Smooth muscle cell (in vitro differentiated cells): ENCODE results near the gene CACNA1I. TPM values are rescaled to one million over a fixed set of nuclear protein-coding genes. Genes with fewer than 3 reads are reported as not detected.

Experiments used
- DNase-seq: peaks from one replicate; lab custom pipeline; 2025; ENCODE audit not compliant: unreplicated experiment; lab: John Stamatoyannopoulos, UW
- H2AFZ ChIP-seq: fragments of 200-600 bp; sonication (generic); 2 replicates; pipeline ENCODE4 v1.6.0; 2016; ENCODE audit warnings: antibody characterized with exemption, low read depth, mild to moderate bottlenecking
- H3F3A ChIP-seq: fragments of 200-600 bp; sonication (generic); 2 replicates; pipeline ENCODE4 v1.6.0; 2017; ENCODE audit warnings: antibody characterized with exemption, low read depth
- H3K27ac ChIP-seq: fragments of 200-600 bp; sonication (generic); 2 replicates; pipeline ENCODE4 v1.5.1; 2016; ENCODE audit warnings: low read depth, mild to moderate bottlenecking
- H3K27me3 ChIP-seq: fragments of 200-600 bp; sonication (generic); 2 replicates; pipeline ENCODE4 v1.6.1; 2016; ENCODE audit warnings: low read depth, mild to moderate bottlenecking
- H3K36me3 ChIP-seq: fragments of 200-600 bp; sonication (generic); 2 replicates; pipeline ENCODE4 v1.5.1; 2016; ENCODE audit warnings: low read depth
- H3K4me1 ChIP-seq: fragments of 200-600 bp; sonication (generic); 2 replicates; pipeline ENCODE4 v1.5.1; 2016; ENCODE audit warnings: low read depth
- H3K4me2 ChIP-seq: fragments of 200-600 bp; sonication (generic); 2 replicates; pipeline ENCODE4 v1.6.0; 2016; ENCODE audit warnings: mild to moderate bottlenecking
- H3K4me3 ChIP-seq: fragments of 200-600 bp; sonication (generic); 2 replicates; pipeline ENCODE4 v1.5.1; 2016; ENCODE audit warnings: mild to moderate bottlenecking
- H3K79me2 ChIP-seq: fragments of 200-600 bp; sonication (generic); 2 replicates; pipeline ENCODE4 v1.6.0; 2016; ENCODE audit warnings: low read depth, mild to moderate bottlenecking
- H3K9ac ChIP-seq: fragments of 200-600 bp; sonication (generic); 2 replicates; pipeline ENCODE4 v1.6.0; 2016; ENCODE audit warnings: low read depth
- H3K9me3 ChIP-seq: fragments of 200-600 bp; sonication (generic); replicated peaks from 2 replicates; pipeline ENCODE4 v1.5.1; 2016; ENCODE audit warnings: low read depth
- H4K20me1 ChIP-seq: fragments of 200-600 bp; sonication (generic); 2 replicates; pipeline ENCODE4 v1.6.0; 2016; ENCODE audit warnings: low read depth
- WGBS: methylation state at CpG from one replicate; pipeline ENCODE4 v1.1.7; 2016; ENCODE audit warnings: low lambda C conversion rate; 5-methylcytosine and 5-hydroxymethylcytosine counted together
- polyA plus RNA-seq: library from polyadenylated mRNA; unstranded; fragments of >200 nt; fragmentation: Nextera tagmentation; extraction: Ambion mirVana; gene quantifications from 2 replicates; pipeline ENCODE4 v1.2.1, GENCODE V29; 2016
- total RNA-seq: library from RNA; depleted of rRNA; stranded (reverse); fragments of >200 nt; gene quantifications from 2 replicates; pipeline ENCODE4 v1.2.3, GENCODE V29; 2014
- TF ChIP-seq, protein P1 (sequence below): fragments of 200-600 bp; sonication (generic); IDR thresholded peaks from 2 replicates; pipeline ENCODE4 v1.5.1; 2017; ENCODE audit warnings: borderline replicate concordance, mild to moderate bottlenecking, antibody characterized with exemption; ENCODE audit not compliant: insufficient read depth, poor library complexity, severe bottlenecking

Gene CACNA1I
- total and polyA plus RNA-seq, 2 experiments from 2014 or later = not detected

DNA sequence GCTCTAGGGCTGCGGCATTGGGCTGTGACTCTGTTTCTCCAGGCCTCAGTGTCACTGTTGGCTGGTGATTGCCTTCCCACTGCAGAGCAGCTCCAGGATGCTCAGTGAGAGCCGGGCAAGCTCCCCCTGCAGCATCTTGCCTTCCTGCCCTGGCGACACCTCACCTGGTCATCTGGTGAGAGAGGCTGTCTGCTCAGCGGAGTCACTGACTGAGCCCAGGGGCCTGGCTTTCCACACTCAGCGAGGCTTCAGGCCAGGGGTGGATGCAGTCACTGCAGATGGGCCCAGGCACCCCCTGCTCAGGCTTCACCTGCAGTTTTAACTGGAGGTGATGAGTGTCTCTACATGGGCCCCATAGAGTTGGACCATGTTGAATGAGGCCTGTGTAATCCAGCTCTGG is 136.8 kb downstream of the CACNA1I start:
- H3K27ac ChIP-seq = no peak overlapping the region
- no peak overlapping the region for H3K4me2 ChIP-seq
- H3K36me3 ChIP-seq = no peaks in the 10 kb centered on the region
- no peak for DNase-seq
- no peaks in the 10 kb centered on the region for H3F3A ChIP-seq
- WGBS = 91% methylated on average over 5 of the region's 5 CpGs
- no peaks in the 10 kb centered on the region for H4K20me1 ChIP-seq
- TF ChIP-seq, protein P1, sequence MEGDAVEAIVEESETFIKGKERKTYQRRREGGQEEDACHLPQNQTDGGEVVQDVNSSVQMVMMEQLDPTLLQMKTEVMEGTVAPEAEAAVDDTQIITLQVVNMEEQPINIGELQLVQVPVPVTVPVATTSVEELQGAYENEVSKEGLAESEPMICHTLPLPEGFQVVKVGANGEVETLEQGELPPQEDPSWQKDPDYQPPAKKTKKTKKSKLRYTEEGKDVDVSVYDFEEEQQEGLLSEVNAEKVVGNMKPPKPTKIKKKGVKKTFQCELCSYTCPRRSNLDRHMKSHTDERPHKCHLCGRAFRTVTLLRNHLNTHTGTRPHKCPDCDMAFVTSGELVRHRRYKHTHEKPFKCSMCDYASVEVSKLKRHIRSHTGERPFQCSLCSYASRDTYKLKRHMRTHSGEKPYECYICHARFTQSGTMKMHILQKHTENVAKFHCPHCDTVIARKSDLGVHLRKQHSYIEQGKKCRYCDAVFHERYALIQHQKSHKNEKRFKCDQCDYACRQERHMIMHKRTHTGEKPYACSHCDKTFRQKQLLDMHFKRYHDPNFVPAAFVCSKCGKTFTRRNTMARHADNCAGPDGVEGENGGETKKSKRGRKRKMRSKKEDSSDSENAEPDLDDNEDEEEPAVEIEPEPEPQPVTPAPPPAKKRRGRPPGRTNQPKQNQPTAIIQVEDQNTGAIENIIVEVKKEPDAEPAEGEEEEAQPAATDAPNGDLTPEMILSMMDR = no peak
- H2AFZ ChIP-seq = no peak overlapping the region
- peaks cover 8% of the 10 kb centered on the region for H3K27me3 ChIP-seq
- peaks cover 9% of the 10 kb centered on the region for H3K4me1 ChIP-seq
- no peak overlapping the region for H3K4me3 ChIP-seq
- no peak overlapping the region for H3K9ac ChIP-seq
- H3K9me3 ChIP-seq = no peaks in the 10 kb centered on the region
- H3K79me2 ChIP-seq = no peaks in the 10 kb centered on the region

DNA sequence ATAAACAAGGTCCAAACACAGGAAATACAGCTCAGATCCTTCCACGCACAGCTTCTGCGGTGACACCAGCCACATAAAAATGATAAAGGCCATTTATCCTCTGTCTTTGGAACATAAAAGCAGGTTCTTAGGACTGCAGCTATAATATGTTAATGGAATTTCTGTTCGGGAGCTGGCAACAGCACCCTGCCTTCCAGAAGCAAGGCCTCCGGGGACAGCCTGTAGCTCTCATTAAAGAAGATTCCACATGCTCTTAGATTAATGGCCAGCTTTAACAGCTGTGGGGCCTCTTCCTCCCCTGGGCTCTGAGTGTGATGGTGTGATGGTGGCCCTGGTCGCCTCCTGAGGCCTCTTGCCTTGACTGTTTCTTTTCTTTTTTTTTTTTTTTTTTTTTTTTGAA is 137.3 kb downstream of the CACNA1I start:
- Histone ChIP-seq H4K20me1 (no peaks in the 10 kb centered on the region), H3K4me3 (no peak overlapping the region), H3F3A (no peaks in the 10 kb centered on the region), H3K36me3 (no peaks in the 10 kb centered on the region), H3K79me2 (no peaks in the 10 kb centered on the region), H2AFZ (no peak overlapping the region), H3K4me2 (no peak overlapping the region), H3K4me1 (peaks cover 9% of the 10 kb centered on the region), H3K9ac (no peak overlapping the region), H3K27ac (no peak overlapping the region), H3K27me3 (peaks cover 8% of the 10 kb centered on the region), H3K9me3 (no peaks in the 10 kb centered on the region)
- WGBS = 34% methylated on average over 5 of the region's 5 CpGs
- DNase-seq = no peak
- TF ChIP-seq, protein P1 = no peak

DNA sequence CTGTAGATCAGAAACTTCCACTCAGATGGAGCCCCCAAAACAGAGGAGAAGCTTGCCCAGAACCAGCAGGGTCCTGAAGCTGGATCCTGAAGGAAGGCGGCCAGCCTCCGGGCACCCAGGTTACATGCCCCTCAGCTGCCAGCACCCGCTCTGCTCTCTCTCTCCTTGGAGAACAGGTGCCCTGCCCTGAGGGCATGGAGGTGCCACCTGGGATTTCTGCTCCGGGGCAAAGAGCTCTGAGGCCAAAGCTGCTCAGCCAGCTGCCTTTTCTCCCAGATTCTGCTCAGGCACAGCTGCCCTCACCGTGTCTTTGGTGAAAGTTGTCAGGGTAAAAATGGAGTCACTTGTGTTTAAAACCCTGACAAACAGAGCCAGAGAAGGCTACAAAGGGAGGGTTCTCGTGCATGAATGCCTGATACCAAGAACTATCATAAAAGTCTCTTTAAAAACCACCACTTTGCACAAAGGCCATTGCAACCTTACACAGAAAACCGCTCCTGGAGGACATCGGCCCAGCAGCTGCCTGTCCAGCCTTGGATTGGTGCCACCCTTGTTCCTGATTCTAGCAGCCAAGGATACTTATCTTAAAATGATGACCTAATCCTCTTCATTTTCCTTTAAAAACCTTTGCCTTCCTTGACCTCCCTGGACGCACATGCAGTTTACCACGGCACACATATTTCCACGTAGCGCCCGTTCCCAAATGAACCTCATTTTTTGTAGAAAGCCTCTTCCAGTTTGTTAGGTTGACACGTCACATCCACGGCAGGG is 140.0 kb downstream of the CACNA1I start:
- Histone ChIP-seq H3K79me2 (no peaks in the 10 kb centered on the region), H3K9ac (no peak overlapping the region), H3K4me2 (no peak overlapping the region), H3K27ac (no peak overlapping the region), H2AFZ (no peak overlapping the region), H3K4me1 (peaks cover 13% of the 10 kb centered on the region), H3K4me3 (no peak overlapping the region), H3K27me3 (peaks cover 8% of the 10 kb centered on the region), H4K20me1 (no peaks in the 10 kb centered on the region), H3F3A (no peaks in the 10 kb centered on the region), H3K9me3 (no peaks in the 10 kb centered on the region), H3K36me3 (no peaks in the 10 kb centered on the region)
- TF ChIP-seq, protein P1 = no peak
- 89% methylated on average over 15 of the region's 15 CpGs for WGBS
- DNase-seq = no peak

DNA sequence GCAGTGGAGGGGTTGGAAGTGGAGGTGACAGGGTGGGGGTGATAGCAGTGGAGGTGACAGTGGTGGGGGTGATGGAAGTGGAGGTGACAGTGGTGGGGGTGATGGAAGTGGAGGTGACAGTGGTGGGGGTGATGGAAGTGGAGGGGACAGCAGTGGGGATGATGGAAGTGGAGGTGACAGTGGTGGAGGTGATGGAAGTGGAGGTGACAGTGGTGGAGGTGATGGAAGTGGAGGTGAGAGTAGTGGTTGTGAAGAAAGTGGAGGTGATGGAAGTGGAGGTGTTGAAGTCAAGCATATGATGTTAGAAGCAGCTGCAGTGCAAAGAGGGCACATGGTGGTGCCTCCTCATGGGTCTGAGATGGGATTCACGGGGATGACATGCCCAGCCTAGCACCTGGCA is 141.5 kb downstream of the CACNA1I start:
- TF ChIP-seq, protein P1 = no peak
- Histone ChIP-seq H3K4me1 (peaks cover 7% of the 10 kb centered on the region), H3K27ac (no peak overlapping the region), H3K9ac (no peak overlapping the region), H3K9me3 (no peaks in the 10 kb centered on the region), H3K4me3 (no peak overlapping the region), H3K36me3 (no peaks in the 10 kb centered on the region), H3F3A (no peaks in the 10 kb centered on the region), H3K4me2 (no peak overlapping the region), H2AFZ (no peak overlapping the region), H3K27me3 (peaks cover 8% of the 10 kb centered on the region), H3K79me2 (no peaks in the 10 kb centered on the region), H4K20me1 (no peaks in the 10 kb centered on the region)
- no peak for DNase-seq
- 92% methylated on average over 1 of the region's 1 CpG for WGBS
